Spinal cord (tissue), 10 donors: Measurements from ENCODE around the gene LAMTOR5. TPM values are rescaled to one million over a fixed set of nuclear protein-coding genes. Genes with fewer than 3 reads are reported as not detected.

ENCODE experiments used
- DNase-seq, 6 donors: peaks; one replicate each; pipeline versions ENCODE4 v3.0.0 to v3.0.0-alpha.2; 2013 to 2015; ENCODE audit warnings: low spot score in 6 of 6, low read depth in 4 of 6
- H3K27ac ChIP-seq: one replicate; pipeline ENCODE4 v1.5.1; 2013; ENCODE audit warnings: low read depth, low read length, control low read depth
- H3K27me3 ChIP-seq: one replicate; pipeline ENCODE4 v1.6.1; 2013; ENCODE audit warnings: low read length; ENCODE audit not compliant: control insufficient read depth, insufficient read depth
- H3K36me3 ChIP-seq: one replicate; pipeline ENCODE4 v1.6.1; 2013; ENCODE audit warnings: low read length; ENCODE audit not compliant: control insufficient read depth, insufficient read depth
- H3K4me1 ChIP-seq: one replicate; pipeline ENCODE4 v1.6.1; 2013; ENCODE audit warnings: low read length; ENCODE audit not compliant: control insufficient read depth, insufficient read depth
- H3K4me3 ChIP-seq: one replicate; pipeline ENCODE4 v1.5.1; 2013; ENCODE audit warnings: low read depth, low read length, control low read depth
- H3K9me3 ChIP-seq: one replicate; pipeline ENCODE4 v1.6.1; 2013; ENCODE audit warnings: low read length; ENCODE audit not compliant: control insufficient read depth, insufficient read depth
- WGBS: methylation state at CpG from one replicate; pipeline ENCODE4 v1.1.5; 2013; ENCODE audit warnings: missing lambda C conversion rate; ENCODE audit not compliant: insufficient coverage; 5-methylcytosine and 5-hydroxymethylcytosine counted together
- polyA plus RNA-seq, 2 donors: library from polyadenylated mRNA; unstranded; fragments of 120-200 nt; gene quantifications; one replicate each; pipeline ENCODE4 v1.2.1, GENCODE V29; 2013; ENCODE audit not compliant: insufficient read length in 2 of 2
- total RNA-seq, 2 donors: library from RNA; depleted of rRNA in 1 of 2; stranded (reverse); fragments of 120-200 nt in 1 of 2; fragments of >200 nt in 1 of 2; gene quantifications; one replicate each; pipeline versions ENCODE4 v1.2.3 to v1.2.4, GENCODE V29; 2013 to 2014
- donor health status: healthy.

The LAMTOR5 gene
- total and polyA plus RNA-seq, 4 donors, result 39.6 to 151 (median 135) TPM

- no peak for DNase-seq
- Histone ChIP-seq H3K27me3 (no peaks in the 10 kb centered on the region), H3K9me3 (no peaks in the 10 kb centered on the region), H3K36me3 (no peaks in the 10 kb centered on the region), H3K4me3 (no peak overlapping the region), H3K27ac (no peak overlapping the region), H3K4me1 (no peaks in the 10 kb centered on the region)
- WGBS, result 100% methylated on average over 4 of the region's 10 CpGs
Observed at GRCh38 chr1:110380672-110381283, 26.7 kb downstream of the LAMTOR5 start.

- WGBS, result no CpG with 5 or more reads among the region's 1 CpG
- Histone ChIP-seq H3K9me3 (no peaks in the 10 kb centered on the region), H3K4me1 (no peaks in the 10 kb centered on the region), H3K27ac (no peak overlapping the region), H3K4me3 (no peak overlapping the region), H3K36me3 (peaks cover 5% of the 10 kb centered on the region), H3K27me3 (no peaks in the 10 kb centered on the region)
- DNase-seq, result no peak
Observed at GRCh38 chr1:110375490-110375889, 32.0 kb downstream of the LAMTOR5 start.

- Histone ChIP-seq H3K27me3 (no peaks in the 10 kb centered on the region), H3K27ac (no peak overlapping the region), H3K4me1 (no peaks in the 10 kb centered on the region), H3K9me3 (no peaks in the 10 kb centered on the region), H3K36me3 (peaks cover 11% of the 10 kb centered on the region), H3K4me3 (no peak overlapping the region)
- WGBS, result no CpG with 5 or more reads among the region's 1 CpG
- no peak for DNase-seq
Observed at GRCh38 chr1:110370827-110371226, 36.7 kb downstream of the LAMTOR5 start.

GRCh38 chr1:110364221-110364620 is 43.3 kb downstream of the LAMTOR5 start:
- Histone ChIP-seq H3K9me3 (no peaks in the 10 kb centered on the region), H3K27me3 (no peaks in the 10 kb centered on the region), H3K4me1 (no peaks in the 10 kb centered on the region), H3K36me3 (peaks cover 9% of the 10 kb centered on the region), H3K27ac (no peak overlapping the region), H3K4me3 (no peak overlapping the region)
- WGBS, result 100% methylated on average over 1 of the region's 3 CpGs
- DNase-seq, result no peak

GRCh38 chr1:110361856-110362255 is 45.6 kb downstream of the LAMTOR5 start:
- no CpG with 5 or more reads among the region's 1 CpG for WGBS
- Histone ChIP-seq H3K9me3 (no peaks in the 10 kb centered on the region), H3K4me3 (no peak overlapping the region), H3K27ac (no peak overlapping the region), H3K36me3 (peaks cover 14% of the 10 kb centered on the region), H3K4me1 (no peaks in the 10 kb centered on the region), H3K27me3 (no peaks in the 10 kb centered on the region)
- DNase-seq, result no peak

GRCh38 chr1:110360431-110360830 is 47.1 kb downstream of the LAMTOR5 start:
- no peak for DNase-seq
- peaks cover 9% of the 10 kb centered on the region for H3K36me3 ChIP-seq
- WGBS, result no CpG with 5 or more reads among the region's 2 CpGs
- no peak overlapping the region for H3K27ac ChIP-seq
- no peaks in the 10 kb centered on the region for H3K9me3 ChIP-seq
- H3K27me3 ChIP-seq, result no peaks in the 10 kb centered on the region
- no peaks in the 10 kb centered on the region for H3K4me1 ChIP-seq
- H3K4me3 ChIP-seq, result no peak overlapping the region

- 80% methylated on average over 1 of the region's 2 CpGs for WGBS
- Histone ChIP-seq H3K4me1 (no peaks in the 10 kb centered on the region), H3K27me3 (no peaks in the 10 kb centered on the region), H3K27ac (no peak overlapping the region), H3K9me3 (no peaks in the 10 kb centered on the region), H3K4me3 (no peak overlapping the region), H3K36me3 (peaks cover 11% of the 10 kb centered on the region)
- DNase-seq, result no peak
Observed at GRCh38 chr1:110356379-110356778, 51.1 kb downstream of the LAMTOR5 start.

GRCh38 chr1:110355321-110355720 is 52.2 kb downstream of the LAMTOR5 start:
- Histone ChIP-seq H3K27me3 (no peaks in the 10 kb centered on the region), H3K36me3 (peaks cover 11% of the 10 kb centered on the region), H3K9me3 (no peaks in the 10 kb centered on the region), H3K4me3 (no peak overlapping the region), H3K4me1 (no peaks in the 10 kb centered on the region), H3K27ac (no peak overlapping the region)
- DNase-seq, result no peak
- no CpG with 5 or more reads among the region's 1 CpG for WGBS

Other genes with a start within 250 kb of the LAMTOR5 start
- gene KCNC4, start 197.4 kb downstream of the LAMTOR5 start, total RNA-seq, result 10 to 100 TPM in 1 of 2 donors, 1 to 10 TPM in 1; 9.1 to 17.3 TPM
- gene KCNC4, start 197.4 kb downstream of the LAMTOR5 start, polyA plus RNA-seq, result 10 to 100 TPM; 55.6 to 58.6 TPM
- gene RBM15, start 68.3 kb downstream of the LAMTOR5 start, total RNA-seq, result 10 to 100 TPM; 29.4 to 33.2 TPM
- gene RBM15, start 68.3 kb downstream of the LAMTOR5 start, polyA plus RNA-seq, result 1 to 10 TPM; 5.5 to 8.0 TPM
- 10 to 100 TPM; 24.1 to 27.5 TPM for gene SLC16A4, start 16.7 kb downstream of the LAMTOR5 start, total RNA-seq
- gene SLC16A4, start 16.7 kb downstream of the LAMTOR5 start, polyA plus RNA-seq, result 1 to 10 TPM; 7.7 to 9.4 TPM
- gene PROK1, start 43.5 kb upstream of the LAMTOR5 start, total RNA-seq, result under 1 TPM; 0.17 to 0.30 TPM
- 1 to 10 TPM in 1 of 2 donors, under 1 TPM in 1; 0.59 to 1.0 TPM for gene PROK1, start 43.5 kb upstream of the LAMTOR5 start, polyA plus RNA-seq
- not detected for gene KCNA10, start 111.5 kb upstream of the LAMTOR5 start, total RNA-seq
- not detected for gene KCNA10, start 111.5 kb upstream of the LAMTOR5 start, polyA plus RNA-seq
- gene KCNA2, start 198.7 kb upstream of the LAMTOR5 start, total RNA-seq, result 10 to 100 TPM; 10.2 to 36.6 TPM
- 10 to 100 TPM; 21.3 to 22.8 TPM for gene KCNA2, start 198.7 kb upstream of the LAMTOR5 start, polyA plus RNA-seq